ENCODE results near the gene CLDN1. TPM values are rescaled to one million over a fixed set of nuclear protein-coding genes. Genes with fewer than 3 reads are reported as not detected.

The CLDN1 gene
- total RNA-seq, 1 experiment from 2014 or later: 0.62 TPM

DNA sequence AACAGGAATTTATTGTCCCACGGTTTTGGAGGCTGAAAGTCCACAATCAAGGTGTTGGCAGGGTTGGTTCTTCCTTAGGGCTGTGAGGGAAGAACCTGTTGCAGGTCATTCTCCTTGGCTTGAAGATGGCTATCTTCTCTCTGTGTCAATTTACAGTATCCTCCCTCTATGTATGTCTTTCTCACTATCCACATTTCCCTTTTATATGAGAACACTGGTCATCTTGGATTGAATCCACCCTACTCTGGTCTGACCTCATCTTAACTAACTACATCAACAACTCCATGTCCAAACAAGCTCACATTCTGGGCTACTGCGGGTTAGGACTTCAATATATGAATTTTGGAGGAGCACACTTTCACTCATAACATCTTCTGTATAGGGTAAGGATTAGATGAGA lies 61.9 kb downstream of the CLDN1 start:
- H3K27me3 ChIP-seq (ENCODE audit: control insufficient read depth, insufficient read depth, low read length): no peaks in the 10 kb centered on the region
- DNase-seq: no peak
- no peak overlapping the region for H3K4me3 ChIP-seq (ENCODE audit: insufficient read depth, low read depth, low read length)
- no peaks in the 10 kb centered on the region for H3K36me3 ChIP-seq (replicated peaks; ENCODE audit: control insufficient read depth, insufficient read depth, low read length)

DNA sequence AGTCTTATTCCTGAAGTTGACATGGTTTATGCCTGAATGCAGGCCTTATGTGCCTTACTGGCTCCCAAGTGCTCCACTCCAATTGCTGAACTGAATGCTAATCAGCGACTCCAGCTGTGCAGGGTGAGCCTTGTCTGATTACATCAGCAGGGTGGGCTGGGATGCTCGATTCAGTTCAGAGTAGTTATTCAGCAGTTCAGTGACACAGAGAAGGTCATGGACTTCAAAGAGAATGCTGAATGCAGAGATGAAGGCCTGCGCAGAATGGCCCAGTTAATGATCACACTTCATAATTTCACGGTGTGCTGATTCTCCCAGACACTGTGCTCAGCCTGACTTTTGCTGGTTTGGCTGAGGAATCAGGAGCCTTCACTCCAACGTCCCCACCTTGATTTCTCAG lies 63.6 kb downstream of the CLDN1 start:
- Histone ChIP-seq H3K36me3 (replicated peaks; ENCODE audit: control insufficient read depth, insufficient read depth, low read length) (no peaks in the 10 kb centered on the region), H3K27me3 (ENCODE audit: control insufficient read depth, insufficient read depth, low read length) (no peaks in the 10 kb centered on the region), H3K4me3 (ENCODE audit: insufficient read depth, low read depth, low read length) (no peak overlapping the region)
- DNase-seq: no peak

Other genes with a start within 250 kb of the CLDN1 start
- 44.7 and 72.7 TPM in 2 replicates for gene P3H2, start 201.5 kb downstream of the CLDN1 start, total RNA-seq (2014; rRNA removed; shearing (Covaris generic))
- 0.96 and 1.6 TPM in 2 replicates for gene CLDN16, start 65.7 kb upstream of the CLDN1 start, total RNA-seq (2014; rRNA removed; shearing (Covaris generic))
- not detected in 2 replicates for gene TMEM207, start 127.5 kb upstream of the CLDN1 start, total RNA-seq (2014; rRNA removed; shearing (Covaris generic))
- gene IL1RAP, start 191.6 kb upstream of the CLDN1 start, total RNA-seq (2014; rRNA removed; shearing (Covaris generic)): 3.7 and 6.5 TPM in 2 replicates

All from H7 (cell line).